Caco-2 (cell line): ENCODE data around the gene OR10A6. TPM values are rescaled to one million over a fixed set of nuclear protein-coding genes. Genes with fewer than 3 reads are reported as not detected.

ENCODE experiments used
- BruUV-seq: library from RNA; stranded (reverse); fragments of 400-500 nt; replicated peaks from 2 replicates; lab custom pipeline; 2021; lab: Mats Ljungman, UMichigan
- CTCF ChIA-PET: fragments of 300-600 bp; sonication (Branson Sonifier 250); formaldehyde crosslinking; loops from one replicate; lab custom pipeline; 2022; ENCODE audit warnings: antibody characterized with exemption; lab: Charles Lee
- POLR2A ChIA-PET: fragments of 300-600 bp; sonication (Branson Sonifier 250); formaldehyde crosslinking; loops from one replicate; lab custom pipeline; 2022; ENCODE audit warnings: antibody characterized with exemption; lab: Charles Lee
- DNase-seq, 2 experiments: peaks; one replicate each; pipeline versions ENCODE4 v3.0.0 to v3.0.0-alpha.2; 2020 to 2022
- H3K27me3 ChIP-seq: replicated peaks from 2 replicates; pipeline ENCODE4 v1.6.0; 2011; ENCODE audit warnings: low read length; ENCODE audit not compliant: control insufficient read depth, insufficient read depth
- H3K36me3 ChIP-seq: 2 replicates; pipeline ENCODE4 v1.5.1; 2011; ENCODE audit warnings: low read length; ENCODE audit not compliant: control insufficient read depth, insufficient read depth
- H3K4me1 ChIP-seq: fragments of 250-450 bp; sonication (Bioruptor Pico); 2 replicates; pipeline ENCODE4 v1.5.1; 2020; ENCODE audit warnings: mild to moderate bottlenecking
- H3K4me3 ChIP-seq: 2 replicates; pipeline ENCODE4 v1.5.1; 2011; ENCODE audit warnings: low read depth, mild to moderate bottlenecking, control low read depth, low read length
- H3K9me3 ChIP-seq: fragments of 250-450 bp; sonication (Bioruptor Pico); 2 replicates; pipeline ENCODE4 v1.5.1; 2020; ENCODE audit warnings: mild to moderate bottlenecking, moderate library complexity
- H3K27ac Mint-ChIP-seq: one replicate; pipeline ENCODE4 v1.8.0; 2022; ENCODE audit warnings: mixed read lengths; ENCODE audit not compliant: unreplicated experiment
- H3K27me3 Mint-ChIP-seq: one replicate; pipeline ENCODE4 v1.8.0; 2022; ENCODE audit warnings: mixed read lengths; ENCODE audit not compliant: insufficient read depth, unreplicated experiment
- H3K36me3 Mint-ChIP-seq: one replicate; pipeline ENCODE4 v1.8.0; 2022; ENCODE audit warnings: mild to moderate bottlenecking, mixed read lengths; ENCODE audit not compliant: insufficient read depth, unreplicated experiment
- H3K4me1 Mint-ChIP-seq: one replicate; pipeline ENCODE4 v1.8.0; 2022; ENCODE audit warnings: low read depth, mixed read lengths; ENCODE audit not compliant: unreplicated experiment
- H3K4me3 Mint-ChIP-seq: one replicate; pipeline ENCODE4 v1.8.0; 2022; ENCODE audit warnings: mild to moderate bottlenecking, moderate library complexity, mixed read lengths; ENCODE audit not compliant: unreplicated experiment
- H3K9me3 Mint-ChIP-seq: one replicate; pipeline ENCODE4 v1.8.0; 2022; ENCODE audit warnings: mixed read lengths; ENCODE audit not compliant: unreplicated experiment
- intact Hi-C: fragments of 100-400 bp; cut with micrococcal nuclease; formaldehyde crosslinking; loops from one replicate; pipeline ENCODE4 v1.10.0; 2022; ENCODE audit not compliant: unreplicated experiment
- total RNA-seq: library from RNA; stranded (reverse); gene quantifications from 2 replicates; pipeline ENCODE4 v1.2.3, GENCODE V29; 2022
- TF ChIP-seq, protein P1 (sequence below), 2 experiments: fragments of 200-600 bp in 1 of 2; IDR thresholded peaks; 1 replicate in 1 of 2; 2 replicates in 1 of 2; pipeline versions ENCODE4 v1.5.1 to v1.8.0; 2011 to 2022; ENCODE audit warnings: antibody characterized with exemption in 1 of 2, control low read depth in 1 of 2, inconsistent platforms in 1 of 2, low read depth in 1 of 2, low read length in 1 of 2, mild to moderate bottlenecking in 1 of 2, moderate library complexity in 1 of 2; ENCODE audit not compliant: insufficient read depth in 1 of 2, severe bottlenecking in 1 of 2, unreplicated experiment in 1 of 2

Gene OR10A6
- total RNA-seq, 1 experiment from 2014 or later = not detected

DNA sequence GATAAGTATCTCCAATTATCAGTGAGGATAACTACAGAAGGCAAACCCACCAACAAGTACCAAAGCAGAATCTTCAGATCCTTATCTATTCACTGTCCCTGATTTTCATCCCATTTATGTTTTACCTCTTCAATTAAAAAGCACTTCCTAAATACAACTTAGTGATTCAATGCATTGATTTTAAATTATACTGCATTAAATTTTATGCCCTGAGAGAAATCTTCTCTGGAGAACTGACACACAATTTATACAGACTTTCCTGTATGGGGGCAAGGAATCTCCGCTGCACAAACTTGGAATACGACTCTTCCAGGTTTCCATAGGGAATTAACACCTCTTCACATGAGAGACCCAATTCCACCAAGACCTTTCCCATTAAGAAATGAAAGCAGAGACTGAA, 10.5 kb upstream of the OR10A6 start, which contains the start of gene OR10A3:
Gene OR10A3 (minus strand): TSS at position 101 of the 400 bp plus-strand sequence. CDS start 2,188 bp downstream, outside the sequence.
- peaks cover 10% of the 10 kb centered on the region for H3K9me3 Mint-ChIP-seq
- BruUV-seq = no TSS peak
- DNase-seq = no peak
- Histone ChIP-seq H3K4me3 (no peak within 1 kb of the TSS), H3K36me3 (no peaks in the 10 kb centered on the region), H3K4me1 (no peaks in the 10 kb centered on the region), H3K27me3 (0 out of 2 replicates have a peak, but pooled peaks cover 1% of the 10 kb centered on the region), H3K9me3 (peaks cover 3% of the 10 kb centered on the region; the same call in 1 of the 2 replicates)
- TF ChIP-seq, protein P1, sequence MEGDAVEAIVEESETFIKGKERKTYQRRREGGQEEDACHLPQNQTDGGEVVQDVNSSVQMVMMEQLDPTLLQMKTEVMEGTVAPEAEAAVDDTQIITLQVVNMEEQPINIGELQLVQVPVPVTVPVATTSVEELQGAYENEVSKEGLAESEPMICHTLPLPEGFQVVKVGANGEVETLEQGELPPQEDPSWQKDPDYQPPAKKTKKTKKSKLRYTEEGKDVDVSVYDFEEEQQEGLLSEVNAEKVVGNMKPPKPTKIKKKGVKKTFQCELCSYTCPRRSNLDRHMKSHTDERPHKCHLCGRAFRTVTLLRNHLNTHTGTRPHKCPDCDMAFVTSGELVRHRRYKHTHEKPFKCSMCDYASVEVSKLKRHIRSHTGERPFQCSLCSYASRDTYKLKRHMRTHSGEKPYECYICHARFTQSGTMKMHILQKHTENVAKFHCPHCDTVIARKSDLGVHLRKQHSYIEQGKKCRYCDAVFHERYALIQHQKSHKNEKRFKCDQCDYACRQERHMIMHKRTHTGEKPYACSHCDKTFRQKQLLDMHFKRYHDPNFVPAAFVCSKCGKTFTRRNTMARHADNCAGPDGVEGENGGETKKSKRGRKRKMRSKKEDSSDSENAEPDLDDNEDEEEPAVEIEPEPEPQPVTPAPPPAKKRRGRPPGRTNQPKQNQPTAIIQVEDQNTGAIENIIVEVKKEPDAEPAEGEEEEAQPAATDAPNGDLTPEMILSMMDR (IDR thresholded peaks at IDR 0.05; ENCODE audit: insufficient read depth in 1 of 2, low read depth in 1 of 2, low read length in 1 of 2, severe bottlenecking in 1 of 2, unreplicated experiment in 1 of 2) = no peak
- no peak within 1 kb of the TSS for H3K27ac Mint-ChIP-seq
- intact Hi-C loops = no loop called here
- H3K27me3 Mint-ChIP-seq = peaks cover 14% of the 10 kb centered on the region
- ChIA-PET CTCF (no interaction called here), POLR2A (no interaction called here)
- no peak within 1 kb of the TSS for H3K4me3 Mint-ChIP-seq
- no peaks in the 10 kb centered on the region for H3K4me1 Mint-ChIP-seq
- no peaks in the 10 kb centered on the region for H3K36me3 Mint-ChIP-seq

- Mint-ChIP-seq H3K4me3 (no peak overlapping the region), H3K36me3 (no peaks in the 10 kb centered on the region), H3K27me3 (peaks cover 14% of the 10 kb centered on the region), H3K9me3 (peaks cover 10% of the 10 kb centered on the region), H3K27ac (no peak overlapping the region), H3K4me1 (no peaks in the 10 kb centered on the region)
- Histone ChIP-seq H3K9me3 (peaks cover 3% of the 10 kb centered on the region; the same call in 1 of the 2 replicates), H3K36me3 (no peaks in the 10 kb centered on the region), H3K4me3 (no peak overlapping the region), H3K27me3 (0 out of 2 replicates have a peak, but pooled peaks cover 1% of the 10 kb centered on the region), H3K4me1 (no peaks in the 10 kb centered on the region)
- ChIA-PET CTCF (no interaction called here), POLR2A (no interaction called here)
- TF ChIP-seq, protein P1 (IDR thresholded peaks at IDR 0.05; ENCODE audit: insufficient read depth in 1 of 2, low read depth in 1 of 2, low read length in 1 of 2, severe bottlenecking in 1 of 2, unreplicated experiment in 1 of 2) = no peak
- DNase-seq = no peak
- intact Hi-C loops = no loop called here
- no TSS peak for BruUV-seq
Observed at GRCh38 chr11:7941146-7941545, 10.1 kb upstream of the OR10A6 start.

DNA sequence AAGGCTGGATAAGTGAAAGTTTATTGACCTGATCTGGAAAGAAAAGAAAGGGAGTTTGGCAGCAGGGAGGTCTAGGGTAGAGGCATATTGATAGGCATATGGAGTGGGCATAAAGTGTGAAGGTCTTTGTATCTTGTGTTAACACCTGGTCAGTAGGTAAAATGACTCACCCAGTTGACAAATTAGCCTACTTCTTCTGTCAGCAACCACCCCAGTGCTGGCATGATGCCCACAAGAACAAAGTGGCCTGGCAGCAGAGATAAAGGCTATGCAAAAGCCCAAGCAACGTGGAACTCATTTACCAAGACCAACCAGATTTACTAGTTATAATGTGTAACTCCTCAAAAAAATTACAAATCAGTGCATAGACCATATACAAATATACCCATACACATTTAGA, 5.5 kb upstream of the OR10A6 start:
- Mint-ChIP-seq H3K27ac (no peak overlapping the region), H3K4me1 (no peaks in the 10 kb centered on the region), H3K27me3 (peaks cover 14% of the 10 kb centered on the region), H3K36me3 (no peaks in the 10 kb centered on the region), H3K4me3 (no peak overlapping the region), H3K9me3 (no peaks in the 10 kb centered on the region)
- H3K4me3 ChIP-seq = no peak overlapping the region
- 0 out of 2 replicates have a peak, but pooled peaks cover 2% of the 10 kb centered on the region for H3K9me3 ChIP-seq
- ChIA-PET POLR2A (no interaction called here), CTCF (no interaction called here)
- intact Hi-C loops = no loop called here
- no peaks in the 10 kb centered on the region for H3K4me1 ChIP-seq
- TF ChIP-seq, protein P1 (IDR thresholded peaks at IDR 0.05; ENCODE audit: insufficient read depth in 1 of 2, low read depth in 1 of 2, low read length in 1 of 2, severe bottlenecking in 1 of 2, unreplicated experiment in 1 of 2) = no peak
- 0 out of 2 replicates have a peak, but pooled peaks cover 1% of the 10 kb centered on the region for H3K27me3 ChIP-seq
- DNase-seq = no peak
- no peaks in the 10 kb centered on the region for H3K36me3 ChIP-seq
- BruUV-seq = no TSS peak
